Activated T-helper 1 cell treated with Interleukin-2 at 50 U/mL for 16 hours (primary cell): ENCODE measurements around the gene TM4SF20.
"Not testable (repeated sequence)": the region's sequence is repeated elsewhere in the genome, so short reads cannot be mapped to it uniquely, and the experiment has no call there.

Experiments used
- DNase-seq: peaks from one replicate; pipeline ENCODE4 v3.0.0-alpha.2; 2020; ENCODE audit warnings: low read depth

Gene TM4SF20

GRCh38 chr2:227367427-227367795, 11.7 kb downstream of the TM4SF20 start:
- no peak for DNase-seq

GRCh38 chr2:227366769-227367426, 12.2 kb downstream of the TM4SF20 start:
- DNase-seq, result no peak

DNA sequence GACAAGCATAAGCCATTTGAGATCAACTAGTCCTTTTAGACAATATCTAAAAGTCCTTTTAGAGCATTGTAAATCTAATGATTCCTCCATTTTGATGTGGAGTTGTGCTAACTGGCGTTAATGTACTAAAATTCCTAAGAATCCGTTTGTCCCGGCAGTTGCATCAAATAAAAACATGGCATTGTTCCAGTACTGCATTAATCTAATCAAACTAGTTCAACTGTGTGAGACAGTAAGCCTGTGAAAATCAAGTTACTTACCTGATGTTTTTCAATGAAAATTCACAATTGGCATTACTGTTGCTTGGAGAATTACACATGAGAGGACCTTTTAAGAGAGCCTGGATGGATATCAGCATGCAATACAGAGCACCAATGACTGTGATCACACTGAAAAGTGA, 13.3 kb downstream of the TM4SF20 start:
- no peak for DNase-seq

DNA sequence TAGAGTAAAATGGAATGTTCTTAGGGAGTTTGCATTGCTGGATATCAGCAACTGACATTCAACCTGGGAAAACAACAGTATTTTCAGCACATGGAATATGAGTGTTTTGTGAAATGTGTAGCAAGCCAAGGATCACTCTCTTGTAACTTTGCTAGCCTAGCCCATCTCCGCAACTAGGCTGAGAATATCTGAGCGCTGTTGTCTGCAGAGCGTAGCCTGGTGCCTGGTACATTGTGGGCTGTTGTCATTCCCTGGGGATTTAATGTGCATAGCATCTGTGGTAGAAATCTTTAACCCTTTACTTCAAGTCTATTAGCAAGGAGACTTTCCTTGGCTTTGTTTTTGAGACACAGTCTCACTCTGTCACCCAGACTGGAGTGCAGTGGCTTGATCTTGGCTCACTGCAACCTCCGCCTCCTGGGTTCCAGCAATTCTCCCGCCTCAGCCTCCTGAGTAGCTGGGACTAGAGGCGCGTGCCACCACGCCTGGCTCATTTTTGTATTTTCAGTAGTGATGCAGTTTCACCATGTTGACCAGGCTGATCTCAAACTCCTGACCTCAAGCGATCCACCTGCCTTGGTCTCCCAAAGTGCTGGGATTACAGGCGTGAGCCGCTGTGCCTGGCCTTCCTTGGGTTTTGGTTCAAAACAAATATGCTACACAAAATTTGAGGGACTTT, 14.4 kb downstream of the TM4SF20 start:
- not testable (repeated sequence) for DNase-seq

- DNase-seq, result no peak
These were observed 15.3 kb downstream of the TM4SF20 start for GRCh38 chr2:227363756-227364155.

DNA sequence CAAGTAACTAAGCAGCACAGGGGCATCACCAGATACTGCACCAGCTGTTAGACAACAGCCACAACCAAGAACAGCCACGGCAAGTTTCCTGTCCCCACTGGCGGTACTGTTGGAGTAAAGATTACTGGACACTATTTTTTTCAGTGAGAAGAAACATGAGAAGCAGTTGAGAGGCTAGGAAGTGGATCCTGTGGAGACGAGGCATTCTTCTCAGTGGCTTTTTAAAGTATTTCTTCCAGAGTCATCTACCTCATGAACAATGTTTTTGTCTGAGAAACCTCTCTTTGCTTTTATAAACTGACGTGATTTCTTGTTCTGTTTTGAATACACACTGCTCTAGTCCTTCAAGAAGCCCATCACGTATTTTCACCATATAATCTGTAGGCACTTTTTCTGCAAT, 18.8 kb downstream of the TM4SF20 start:
- DNase-seq, result no peak

GRCh38 chr2:227351639-227352038, 27.5 kb downstream of the TM4SF20 start:
- no peak for DNase-seq

- DNase-seq, result no peak
These were observed 29.0 kb downstream of the TM4SF20 start for GRCh38 chr2:227349989-227350612.

- DNase-seq, result no peak
These were observed 30.8 kb downstream of the TM4SF20 start for GRCh38 chr2:227348324-227348723.

GRCh38 chr2:227347117-227347516, 32.0 kb downstream of the TM4SF20 start:
- no peak for DNase-seq

DNA sequence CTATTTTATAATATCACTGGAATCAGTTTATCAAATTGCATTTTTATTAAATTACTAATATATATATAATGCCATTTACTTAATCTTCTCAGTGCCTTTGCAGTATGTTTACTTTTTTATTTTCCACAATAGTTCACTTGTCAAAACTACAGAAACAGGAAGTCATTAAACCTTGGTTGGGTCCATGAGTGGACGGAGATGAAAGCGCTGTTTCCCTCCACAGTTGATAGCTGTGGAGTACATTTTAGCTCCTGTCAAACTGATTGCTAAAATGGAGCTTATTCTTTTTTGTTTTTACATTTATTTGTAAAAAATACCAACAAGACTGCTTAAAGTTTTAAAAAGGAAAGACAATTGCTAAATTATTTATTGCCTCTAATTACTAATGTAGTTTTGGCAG, 34.9 kb downstream of the TM4SF20 start:
- no peak for DNase-seq

DNA sequence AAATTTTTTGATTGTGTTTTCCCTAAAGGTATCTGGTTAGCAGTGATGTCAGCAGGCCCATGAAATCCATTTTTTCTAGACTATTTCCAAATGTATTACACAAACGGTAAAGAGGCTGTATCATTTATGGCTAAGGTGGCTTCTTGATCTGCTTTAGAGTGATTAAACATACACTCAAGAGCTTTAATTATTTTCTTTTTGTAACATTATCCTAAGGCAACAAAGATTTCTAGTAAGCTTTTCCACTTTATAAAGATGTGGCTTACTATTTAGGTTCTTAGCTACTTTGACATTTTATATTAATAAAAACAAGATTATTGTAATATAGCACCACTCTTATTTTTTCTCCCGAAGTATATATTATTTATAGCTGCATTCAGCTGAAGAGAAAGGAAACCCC, 37.6 kb downstream of the TM4SF20 start:
- no peak for DNase-seq

DNA sequence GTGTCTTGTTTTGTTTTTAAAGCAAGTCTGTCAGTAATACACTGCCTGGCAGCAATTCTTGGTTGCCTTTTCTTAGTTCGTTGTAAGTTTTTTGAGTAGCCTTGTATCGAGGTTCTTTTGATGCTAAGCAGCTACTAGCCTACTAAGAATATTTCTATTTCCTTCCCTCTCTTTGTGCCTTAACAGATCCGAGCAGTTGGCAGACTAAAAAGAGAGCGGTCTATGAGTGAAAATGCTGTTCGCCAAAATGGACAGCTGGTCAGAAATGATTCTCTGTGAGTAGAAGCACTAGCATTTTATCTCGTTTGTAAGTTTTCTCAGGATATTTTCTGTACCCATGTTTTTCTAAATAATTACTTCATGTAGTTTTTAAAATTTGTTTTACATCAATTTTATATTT, 39.0 kb downstream of the TM4SF20 start:
- DNase-seq, result no peak

DNA sequence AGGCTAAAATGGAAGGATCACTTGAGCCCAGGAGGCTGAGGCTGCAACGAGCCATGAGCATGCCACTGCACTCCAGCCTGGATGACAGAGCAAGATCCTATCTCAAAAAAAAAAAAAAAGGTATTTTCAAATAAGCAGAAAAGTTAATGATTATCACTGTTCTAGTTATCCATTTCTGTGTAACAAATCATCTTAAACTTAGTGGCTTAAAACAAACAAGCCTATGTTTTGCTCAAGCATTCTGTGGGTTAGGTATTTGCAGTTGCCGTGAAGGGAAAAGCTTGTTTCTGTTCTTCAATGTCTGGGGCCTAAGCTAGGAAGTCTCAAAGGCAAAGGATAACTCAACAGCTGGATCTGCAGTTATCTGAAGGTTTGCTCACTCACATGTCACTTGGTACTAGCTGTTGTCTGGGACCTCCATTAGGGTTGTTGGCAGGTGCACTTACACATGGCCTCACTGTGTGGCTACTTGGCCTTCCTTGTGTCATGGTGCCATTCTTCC, 40.0 kb downstream of the TM4SF20 start:
- DNase-seq, result no peak

DNA sequence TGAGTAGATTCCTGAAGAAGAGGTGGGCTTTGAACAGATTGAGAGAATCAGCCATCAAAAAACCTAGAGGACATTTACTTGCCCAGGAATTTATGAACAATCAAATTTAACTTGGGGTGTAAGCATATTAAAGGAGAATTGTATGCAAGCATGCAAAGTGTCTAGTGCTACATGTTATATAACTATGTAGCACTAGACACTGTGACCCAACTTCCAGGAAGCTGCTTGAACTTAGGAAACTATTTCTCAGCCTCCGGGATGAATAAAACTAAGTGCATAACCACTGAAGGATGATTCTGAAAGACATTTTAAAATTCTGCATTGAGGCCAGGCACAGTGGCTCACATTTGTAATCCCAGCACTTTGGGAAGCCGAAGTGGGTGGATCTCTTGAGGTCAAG, 41.7 kb downstream of the TM4SF20 start:
- no peak for DNase-seq

- DNase-seq, result no peak
These were observed 43.4 kb downstream of the TM4SF20 start for GRCh38 chr2:227335713-227336112.

GRCh38 chr2:227326783-227327182, 52.3 kb downstream of the TM4SF20 start:
- no peak for DNase-seq

DNA sequence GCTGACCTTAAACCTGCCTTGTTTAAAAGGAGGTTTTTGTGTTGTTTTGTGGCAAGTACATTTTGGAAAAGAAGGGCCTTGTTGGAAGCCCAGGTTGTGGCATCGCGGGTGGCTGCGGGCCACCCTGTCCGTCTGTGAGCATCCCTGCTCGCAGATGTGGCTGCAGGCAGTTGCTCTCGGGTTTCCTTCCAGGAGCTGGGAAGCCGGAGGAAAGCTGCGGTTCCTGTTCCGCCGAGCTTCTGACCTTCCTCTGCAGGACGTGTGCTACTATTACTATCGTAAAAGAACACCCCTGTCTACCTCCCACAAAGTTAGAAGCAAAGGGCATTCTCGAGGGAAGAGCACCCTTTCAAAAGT, 53.3 kb downstream of the TM4SF20 start:
- DNase-seq, result no peak

DNA sequence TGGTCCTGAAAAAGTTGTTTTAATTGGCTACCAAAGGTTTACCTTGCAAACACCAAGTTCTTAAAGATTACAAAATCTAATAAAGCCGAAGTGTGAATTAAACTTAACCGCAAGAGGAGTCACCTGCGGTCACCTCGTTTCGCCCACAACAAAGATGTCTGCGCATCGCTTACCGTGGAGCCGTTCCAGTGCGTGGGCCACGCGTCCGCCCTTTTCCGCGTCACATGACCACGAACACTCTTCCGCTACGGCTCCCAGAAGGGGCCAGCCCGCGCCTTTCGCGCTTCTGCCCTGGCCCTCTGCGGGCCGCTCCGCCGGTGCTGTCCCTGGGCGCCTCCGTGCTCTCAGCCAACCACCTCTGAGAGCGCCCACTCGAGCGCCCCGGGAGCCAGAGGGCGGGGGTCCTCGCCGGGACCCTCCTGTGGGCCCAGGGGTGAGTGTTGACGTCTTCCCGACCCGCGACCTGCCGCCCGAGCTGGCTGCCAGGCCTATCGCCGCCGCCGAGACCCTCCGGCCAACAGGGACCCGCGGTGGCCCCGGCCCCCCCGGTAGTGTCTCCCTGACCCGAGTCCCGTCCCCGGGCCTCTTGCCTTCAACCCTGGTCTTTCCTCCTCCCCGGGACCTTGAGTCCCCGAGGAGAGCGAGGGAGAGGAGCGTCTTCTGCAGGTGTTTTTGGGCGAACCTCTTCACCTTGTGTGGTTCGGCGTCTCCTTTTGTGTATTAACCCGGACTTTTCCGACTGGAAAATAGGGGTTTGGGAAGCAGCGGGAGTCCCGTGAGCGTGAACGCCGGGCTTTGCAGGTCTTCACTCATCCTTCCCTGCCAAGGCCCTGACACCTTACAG, 53.9 kb downstream of the TM4SF20 start, which contains the start of gene MFF:
Gene MFF, plus strand, starts transcription at position 257 of the 844 bp plus-strand sequence. CDS start 5,415 bp downstream, outside the sequence.
- DNase-seq, result peak; percentile 86

- no peak for DNase-seq
These were observed 54.5 kb downstream of the TM4SF20 start for GRCh38 chr2:227324642-227324994.

DNA sequence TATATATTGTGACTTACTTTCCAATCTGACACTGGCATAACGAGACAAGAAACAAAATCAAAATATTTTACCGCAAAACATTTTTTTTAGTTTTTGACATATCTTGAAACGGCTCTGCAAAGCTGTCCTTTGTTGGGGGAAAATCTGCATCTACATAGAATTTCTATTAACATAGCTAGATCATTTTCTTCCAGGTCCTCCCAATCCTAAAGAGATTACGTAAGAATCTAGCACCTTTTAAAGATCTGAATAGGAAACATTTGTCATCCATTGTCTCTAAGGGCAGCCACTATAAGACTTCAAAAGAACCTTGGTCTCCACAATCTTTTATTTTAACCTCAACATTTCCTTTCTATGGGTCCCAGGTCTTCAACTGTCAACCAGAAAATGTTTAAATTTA, 55.3 kb downstream of the TM4SF20 start:
- DNase-seq, result no peak

DNA sequence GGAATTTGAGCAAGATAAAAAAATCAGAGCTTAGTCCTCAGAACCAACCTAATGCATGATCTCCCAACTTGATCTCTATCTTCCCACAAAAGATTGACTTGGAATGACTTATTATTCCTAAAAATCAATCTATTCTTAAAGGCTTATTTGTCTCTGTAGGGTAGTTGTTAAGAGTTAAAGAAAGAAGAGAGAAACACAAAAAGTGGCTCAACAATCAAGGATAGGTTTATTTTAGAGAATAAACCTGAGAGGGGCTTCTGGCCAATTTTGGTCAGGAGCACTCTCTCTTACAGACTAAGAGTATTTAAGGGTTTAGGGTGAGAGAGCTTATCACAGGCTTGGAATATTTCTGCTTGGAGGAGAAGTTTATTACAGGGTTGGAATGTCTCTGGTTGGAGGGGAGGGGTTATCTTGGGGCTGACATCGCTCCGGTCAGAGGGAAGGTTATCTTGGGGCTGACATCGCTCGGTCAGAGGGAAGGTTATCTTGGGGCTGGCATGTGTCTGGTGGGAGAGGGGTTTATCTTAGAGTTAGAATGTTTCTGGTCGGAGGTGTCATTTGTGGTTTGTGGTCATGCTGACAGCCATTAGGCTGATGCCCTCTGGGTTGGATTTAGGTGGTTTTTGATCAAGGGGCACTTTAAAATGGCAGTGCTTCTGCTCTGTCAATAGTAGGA, 56.4 kb downstream of the TM4SF20 start:
- DNase-seq, result no peak
